H9 (cell line): Measurements from ENCODE around the gene RUNX1. TPM values are rescaled to one million over a fixed set of nuclear protein-coding genes. Genes with fewer than 3 reads are reported as not detected.

ENCODE experiments used
- DNase-seq: peaks from one replicate; pipeline ENCODE4 v3.0.0-alpha.2; 2017
- H2AFZ ChIP-seq: one replicate; pipeline ENCODE4 v1.6.1; 2013; ENCODE audit warnings: mild to moderate bottlenecking, low read length, control low read depth, moderate library complexity
- H2AK5ac ChIP-seq: 2 replicates; pipeline ENCODE4 v1.6.1; 2013; ENCODE audit warnings: low read length, control low read depth, mixed read lengths; ENCODE audit not compliant: insufficient read length
- H2BK120ac ChIP-seq: one replicate; pipeline ENCODE4 v1.6.1; 2013; ENCODE audit warnings: low read depth, mild to moderate bottlenecking, low read length, control low read depth, inconsistent platforms; ENCODE audit not compliant: poor library complexity, severe bottlenecking
- H2BK12ac ChIP-seq: 2 replicates; pipeline ENCODE4 v1.6.1; 2013; ENCODE audit warnings: low read length, control low read depth, mixed read lengths, low read depth; ENCODE audit not compliant: insufficient read length
- H2BK15ac ChIP-seq: 2 replicates; pipeline ENCODE4 v1.6.1; 2013; ENCODE audit warnings: low read depth, low read length, control low read depth
- H2BK20ac ChIP-seq: one replicate; pipeline ENCODE4 v1.6.1; 2013; ENCODE audit warnings: low read depth, mild to moderate bottlenecking, low read length, control low read depth, inconsistent platforms; ENCODE audit not compliant: poor library complexity, severe bottlenecking
- H2BK5ac ChIP-seq: 2 replicates; pipeline ENCODE4 v1.6.1; 2013; ENCODE audit warnings: low read length, control low read depth, mixed read lengths; ENCODE audit not compliant: insufficient read length
- H3K14ac ChIP-seq: 2 replicates; pipeline ENCODE4 v1.6.1; 2013; ENCODE audit warnings: low read length, control low read depth; ENCODE audit not compliant: insufficient read depth
- H3K18ac ChIP-seq: 2 replicates; pipeline ENCODE4 v1.6.1; 2013; ENCODE audit warnings: low read depth, mild to moderate bottlenecking, mixed read lengths, low read length, control low read depth; ENCODE audit not compliant: insufficient read length
- H3K23ac ChIP-seq: 2 replicates; pipeline ENCODE4 v1.6.1; 2013; ENCODE audit warnings: low read length, control low read depth, mixed read lengths, low read depth; ENCODE audit not compliant: insufficient read length
- H3K23me2 ChIP-seq: 2 replicates; pipeline ENCODE4 v1.6.1; 2013; ENCODE audit warnings: low read depth, mild to moderate bottlenecking, mixed read lengths, low read length, control low read depth; ENCODE audit not compliant: insufficient read length, poor library complexity, severe bottlenecking
- H3K27ac ChIP-seq: 2 replicates; pipeline ENCODE4 v1.5.1; 2013; ENCODE audit warnings: low read length, control low read depth, mixed read lengths, low read depth; ENCODE audit not compliant: insufficient read length
- H3K27me3 ChIP-seq: 2 replicates; pipeline ENCODE4 v1.6.1; 2013; ENCODE audit warnings: low read length, control low read depth, inconsistent platforms; ENCODE audit not compliant: insufficient read depth
- H3K4ac ChIP-seq: 2 replicates; pipeline ENCODE4 v1.6.1; 2013; ENCODE audit warnings: low read depth, mild to moderate bottlenecking, control low read depth, inconsistent platforms, low read length, moderate library complexity
- H3K4me1 ChIP-seq: 2 replicates; pipeline ENCODE4 v1.6.1; 2013; ENCODE audit warnings: low read length, control low read depth, inconsistent platforms; ENCODE audit not compliant: insufficient read depth
- H3K4me2 ChIP-seq: 2 replicates; pipeline ENCODE4 v1.6.1; 2013; ENCODE audit warnings: low read length, control low read depth, mixed read lengths; ENCODE audit not compliant: insufficient read length, insufficient read depth
- H3K56ac ChIP-seq: 2 replicates; pipeline ENCODE4 v1.6.1; 2013; ENCODE audit warnings: low read depth, mild to moderate bottlenecking, mixed read lengths, low read length, control low read depth; ENCODE audit not compliant: insufficient read length
- H3K79me1 ChIP-seq: 2 replicates; pipeline ENCODE4 v1.6.1; 2013; ENCODE audit warnings: low read depth, mild to moderate bottlenecking, moderate library complexity, low read length, control low read depth, inconsistent platforms; ENCODE audit not compliant: insufficient read depth, poor library complexity, severe bottlenecking
- H3K79me2 ChIP-seq: 2 replicates; pipeline ENCODE4 v1.6.1; 2013; ENCODE audit warnings: low read length, control low read depth, inconsistent platforms; ENCODE audit not compliant: insufficient read depth
- H3K9ac ChIP-seq: 2 replicates; pipeline ENCODE4 v1.6.1; 2013; ENCODE audit warnings: low read length, control low read depth, mixed read lengths; ENCODE audit not compliant: insufficient read length; ENCODE audit errors: extremely low read depth
- H3K9me3 ChIP-seq: one replicate; pipeline ENCODE4 v1.6.1; 2013; ENCODE audit warnings: low read depth, low read length, inconsistent platforms; ENCODE audit not compliant: control insufficient read depth
- H3T11ph ChIP-seq: one replicate; pipeline ENCODE4 v1.6.1; 2013; ENCODE audit warnings: mild to moderate bottlenecking, low read length, control low read depth, inconsistent platforms
- H4K20me1 ChIP-seq: one replicate; pipeline ENCODE4 v1.6.1; 2013; ENCODE audit not compliant: control insufficient read depth, insufficient read length, insufficient read depth
- H4K5ac ChIP-seq: 2 replicates; pipeline ENCODE4 v1.6.1; 2013; ENCODE audit warnings: low read depth, mild to moderate bottlenecking, mixed read lengths, low read length, control low read depth; ENCODE audit not compliant: insufficient read length
- H4K8ac ChIP-seq: replicated peaks from 2 replicates; pipeline ENCODE4 v1.6.1; 2013; ENCODE audit warnings: low read length, control low read depth, mixed read lengths, low read depth; ENCODE audit not compliant: insufficient read length
- H4K91ac ChIP-seq: 2 replicates; pipeline ENCODE4 v1.6.1; 2013; ENCODE audit warnings: low read depth, mild to moderate bottlenecking, moderate library complexity, mixed read lengths, low read length, control low read depth; ENCODE audit not compliant: insufficient read length
- H3K27ac Mint-ChIP-seq, 3 experiments: 2 replicates in 2 of 3; 3 replicates in 1 of 3; pipeline ENCODE4 v1.8.0; 2020 to 2021; ENCODE audit warnings: mixed read lengths in 3 of 3, mild to moderate bottlenecking in 1 of 3, moderate library complexity in 1 of 3
- H3K27me3 Mint-ChIP-seq: 2 replicates; pipeline ENCODE4 v1.8.0; 2021; ENCODE audit warnings: low read depth, mild to moderate bottlenecking, moderate library complexity, mixed read lengths
- H3K36me3 Mint-ChIP-seq, 3 experiments: 2 replicates in 2 of 3; 3 replicates in 1 of 3; pipeline ENCODE4 v1.8.0; 2020 to 2021; ENCODE audit warnings: low read depth in 3 of 3, mixed read lengths in 3 of 3; ENCODE audit not compliant: insufficient read depth in 1 of 3
- H3K4me1 Mint-ChIP-seq, 2 experiments: 2 replicates each; pipeline ENCODE4 v1.8.0; 2020; ENCODE audit warnings: mixed read lengths in 2 of 2
- H3K4me3 Mint-ChIP-seq, 2 experiments: 2 replicates in 1 of 2; 3 replicates in 1 of 2; pipeline ENCODE4 v1.8.0; 2020 to 2021; ENCODE audit warnings: mild to moderate bottlenecking in 2 of 2, mixed read lengths in 2 of 2, moderate library complexity in 1 of 2
- H3K9me3 Mint-ChIP-seq, 2 experiments: 2 replicates in 1 of 2; 3 replicates in 1 of 2; pipeline ENCODE4 v1.8.0; 2020; ENCODE audit warnings: mild to moderate bottlenecking in 2 of 2, mixed read lengths in 2 of 2, moderate library complexity in 1 of 2
- WGBS: extraction: QIAGEN DNeasy Blood & Tissue Kit; methylation state at CpG from one replicate; pipeline ENCODE4 v1.1.7; 2013; ENCODE audit warnings: missing lambda C conversion rate, low lambda C conversion rate, mixed read lengths; ENCODE audit not compliant: insufficient read length; ENCODE audit errors: extremely low coverage; 5-methylcytosine and 5-hydroxymethylcytosine counted together
- total RNA-seq: library from RNA; stranded (reverse); gene quantifications from 2 replicates; pipeline ENCODE4 v1.2.1, GENCODE V29; 2021
- TF ChIP-seq, protein P1 (sequence below): fragments of 200-600 bp; sonication (generic); conservative IDR thresholded peaks from 3 replicates; pipeline ENCODE4 v1.8.0; 2021; ENCODE audit warnings: antibody characterized with exemption, mild to moderate bottlenecking

RUNX1 gene
- total RNA-seq, 1 experiment from 2014 or later, result 0.72 TPM

DNA sequence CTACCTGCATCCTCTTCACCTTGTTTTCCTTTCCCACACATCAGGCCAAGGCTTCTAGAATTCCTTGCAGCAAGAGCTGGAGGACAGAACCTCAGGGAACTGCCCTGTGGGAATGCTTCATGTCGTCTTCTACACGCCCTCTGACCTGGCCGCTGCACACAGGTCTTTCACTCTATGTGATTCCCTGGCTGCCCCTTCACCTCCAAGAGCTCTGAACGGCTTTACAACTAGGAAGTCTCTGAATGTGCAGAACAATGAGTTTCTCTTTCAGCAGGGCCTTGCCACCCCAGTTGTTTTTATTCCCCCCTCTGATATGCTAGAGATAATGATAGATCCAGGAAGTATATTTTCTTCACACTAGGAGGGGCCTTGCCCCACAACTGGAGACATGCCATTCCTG, 237.7 kb downstream of the RUNX1 start:
- peaks cover 0 to 6% (median 2%) of the 10 kb centered on the region in 3 experiments; a peak in 3 of 7 replicates for H3K36me3 Mint-ChIP-seq
- no CpG with 5 or more reads among the region's 4 CpGs for WGBS
- H3K27ac Mint-ChIP-seq, result no peak overlapping the region; a peak in 1 of 7 replicates
- Histone ChIP-seq H3K9ac (no peak overlapping the region), H2AFZ (no peak overlapping the region), H2BK20ac (no peak overlapping the region), H3K27me3 (no peaks in the 10 kb centered on the region), H3K79me2 (no peaks in the 10 kb centered on the region), H3K4me1 (no peaks in the 10 kb centered on the region), H3K79me1 (no peaks in the 10 kb centered on the region), H2BK15ac (no peak overlapping the region), H2BK120ac (no peak overlapping the region), H3K4me2 (no peak overlapping the region), H3K23ac (no peak overlapping the region), H3K56ac (no peak overlapping the region), H4K8ac (no peak overlapping the region), H2BK12ac (no peak overlapping the region), H3K18ac (no peak overlapping the region), H2AK5ac (no peak overlapping the region), H2BK5ac (no peak overlapping the region), H3K27ac (no peak overlapping the region), H4K20me1 (no peaks in the 10 kb centered on the region), H3K9me3 (no peaks in the 10 kb centered on the region), H4K5ac (no peak overlapping the region), H4K91ac (no peak overlapping the region), H3K4ac (no peak overlapping the region), H3T11ph (no peak overlapping the region), H3K23me2 (no peaks in the 10 kb centered on the region), H3K14ac (no peak overlapping the region)
- H3K4me3 Mint-ChIP-seq, result no peak overlapping the region; a peak in 1 of 5 replicates
- peaks cover 32% of the 10 kb centered on the region for H3K27me3 Mint-ChIP-seq
- peaks cover 5 to 6% of the 10 kb centered on the region in 2 experiments for H3K9me3 Mint-ChIP-seq
- TF ChIP-seq, protein P1, sequence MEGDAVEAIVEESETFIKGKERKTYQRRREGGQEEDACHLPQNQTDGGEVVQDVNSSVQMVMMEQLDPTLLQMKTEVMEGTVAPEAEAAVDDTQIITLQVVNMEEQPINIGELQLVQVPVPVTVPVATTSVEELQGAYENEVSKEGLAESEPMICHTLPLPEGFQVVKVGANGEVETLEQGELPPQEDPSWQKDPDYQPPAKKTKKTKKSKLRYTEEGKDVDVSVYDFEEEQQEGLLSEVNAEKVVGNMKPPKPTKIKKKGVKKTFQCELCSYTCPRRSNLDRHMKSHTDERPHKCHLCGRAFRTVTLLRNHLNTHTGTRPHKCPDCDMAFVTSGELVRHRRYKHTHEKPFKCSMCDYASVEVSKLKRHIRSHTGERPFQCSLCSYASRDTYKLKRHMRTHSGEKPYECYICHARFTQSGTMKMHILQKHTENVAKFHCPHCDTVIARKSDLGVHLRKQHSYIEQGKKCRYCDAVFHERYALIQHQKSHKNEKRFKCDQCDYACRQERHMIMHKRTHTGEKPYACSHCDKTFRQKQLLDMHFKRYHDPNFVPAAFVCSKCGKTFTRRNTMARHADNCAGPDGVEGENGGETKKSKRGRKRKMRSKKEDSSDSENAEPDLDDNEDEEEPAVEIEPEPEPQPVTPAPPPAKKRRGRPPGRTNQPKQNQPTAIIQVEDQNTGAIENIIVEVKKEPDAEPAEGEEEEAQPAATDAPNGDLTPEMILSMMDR, result no peak
- no peak for DNase-seq
- H3K4me1 Mint-ChIP-seq, result peaks cover 17 to 19% of the 10 kb centered on the region in 2 experiments
